MM.1S (cell line): ENCODE measurements around the gene KPNA1.

Source experiments
- DNase-seq: peaks from one replicate; pipeline ENCODE4 v3.0.0-alpha.2; 2015
- H2AFZ ChIP-seq: fragments of 300-600 bp; sonication (generic); 2 replicates; pipeline ENCODE4 v1.6.0; 2016; ENCODE audit warnings: antibody characterized with exemption, low read length
- H3F3A ChIP-seq: fragments of 300-600 bp; sonication (generic); 2 replicates; pipeline ENCODE4 v1.6.1; 2016; ENCODE audit warnings: mild to moderate bottlenecking, antibody characterized with exemption, low read length, moderate library complexity, mixed read lengths; ENCODE audit not compliant: insufficient read depth
- H3K27ac ChIP-seq: fragments of 300-600 bp; sonication (generic); 2 replicates; pipeline ENCODE4 v1.5.1; 2016; ENCODE audit warnings: mild to moderate bottlenecking, low read length
- H3K27me3 ChIP-seq: fragments of 300-600 bp; sonication (generic); replicated peaks from 2 replicates; pipeline ENCODE4 v1.6.0; 2016; ENCODE audit warnings: low read length; ENCODE audit not compliant: insufficient read depth
- H3K36me3 ChIP-seq: fragments of 300-600 bp; sonication (generic); replicated peaks from 2 replicates; pipeline ENCODE4 v1.6.1; 2016; ENCODE audit warnings: mild to moderate bottlenecking, low read length, mixed read lengths; ENCODE audit not compliant: insufficient read depth
- H3K4me1 ChIP-seq: fragments of 300-600 bp; sonication (generic); 2 replicates; pipeline ENCODE4 v1.6.1; 2016; ENCODE audit warnings: low read length, mixed read lengths
- H3K4me2 ChIP-seq: fragments of 300-600 bp; sonication (generic); 2 replicates; pipeline ENCODE4 v1.6.0; 2016; ENCODE audit warnings: low read depth, low read length
- H3K4me3 ChIP-seq: fragments of 300-600 bp; sonication (generic); 2 replicates; pipeline ENCODE4 v1.5.1; 2016; ENCODE audit warnings: low read length, mixed read lengths
- H3K79me2 ChIP-seq: fragments of 300-600 bp; sonication (generic); 2 replicates; pipeline ENCODE4 v1.6.1; 2016; ENCODE audit warnings: mixed run types, low read length, mixed read lengths
- H3K9ac ChIP-seq: fragments of 300-600 bp; sonication (generic); 2 replicates; pipeline ENCODE4 v1.6.1; 2016; ENCODE audit warnings: low read length, mixed read lengths
- H3K9me2 ChIP-seq: fragments of 300-600 bp; sonication (generic); replicated peaks from 2 replicates; pipeline ENCODE4 v1.6.1; 2016; ENCODE audit warnings: mild to moderate bottlenecking, low read length, mixed read lengths; ENCODE audit not compliant: insufficient read depth
- H3K9me3 ChIP-seq: fragments of 300-600 bp; sonication (generic); replicated peaks from 2 replicates; pipeline ENCODE4 v1.6.1; 2016; ENCODE audit warnings: mild to moderate bottlenecking, low read length, mixed read lengths; ENCODE audit not compliant: insufficient read depth
- H4K20me1 ChIP-seq: fragments of 300-600 bp; sonication (generic); 2 replicates; pipeline ENCODE4 v1.6.1; 2016; ENCODE audit warnings: mild to moderate bottlenecking, low read length, moderate library complexity, mixed read lengths; ENCODE audit not compliant: insufficient read depth
- EZH2 ChIP-seq: fragments of 300-600 bp; sonication (generic); optimal IDR thresholded peaks from 2 replicates; pipeline ENCODE3; 2017; ENCODE audit warnings: low read depth, mild to moderate bottlenecking, antibody characterized with exemption, low read length, mixed read lengths
- EZH2phosphoT487 ChIP-seq: fragments of 300-600 bp; sonication (generic); IDR thresholded peaks from 2 replicates; pipeline ENCODE4 v1.6.1; 2018; ENCODE audit warnings: antibody characterized with exemption, low read length
- TF ChIP-seq, protein P1 (sequence below): fragments of 300-600 bp; sonication (generic); IDR thresholded peaks from 2 replicates; pipeline ENCODE4 v1.5.1; 2016; ENCODE audit warnings: antibody characterized with exemption, low read length, mixed read lengths

KPNA1 gene

DNA sequence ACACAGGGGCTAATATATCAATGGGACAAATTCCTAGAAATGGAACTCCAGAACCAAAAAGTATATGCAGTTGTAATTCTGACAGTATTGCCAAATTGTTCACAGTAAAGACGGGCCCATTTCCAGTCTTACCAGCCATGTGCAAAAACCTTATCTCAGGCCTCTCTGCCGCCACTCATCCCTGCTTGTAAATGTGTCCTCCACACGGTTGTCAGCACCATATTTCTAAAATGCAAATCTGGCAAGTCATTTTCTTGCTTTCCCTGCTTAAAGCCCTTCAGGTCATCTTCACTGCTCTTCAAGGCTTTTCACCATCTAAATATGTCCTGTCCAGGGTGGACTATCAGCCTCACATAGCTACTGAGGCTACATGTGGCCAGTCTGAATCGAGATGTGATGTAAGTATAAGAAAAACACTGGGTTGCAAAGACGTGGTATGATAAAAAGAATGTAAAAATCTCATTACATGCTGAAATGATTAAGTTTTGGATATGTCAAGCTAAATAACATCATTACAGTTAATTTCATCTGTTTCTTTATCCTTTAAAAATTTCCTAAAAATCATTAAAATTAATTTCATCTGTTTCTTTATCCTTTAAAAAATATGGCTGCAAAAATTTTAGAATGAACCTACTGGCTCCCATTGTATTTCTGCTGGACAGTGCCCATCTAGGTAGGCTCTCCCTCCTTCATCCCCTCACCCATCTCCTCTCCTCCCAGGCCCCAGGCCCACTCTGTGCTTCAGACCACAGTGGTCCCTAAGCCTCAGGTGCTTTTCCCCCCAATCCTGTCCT lies 48.4 kb upstream of the KPNA1 start:
- Histone ChIP-seq H3K79me2 (no peaks in the 10 kb centered on the region), H3K9me2 (no peaks in the 10 kb centered on the region), H3K4me1 (no peaks in the 10 kb centered on the region), H3K9ac (no peak overlapping the region), H2AFZ (no peak overlapping the region), H3K27me3 (no peaks in the 10 kb centered on the region), H4K20me1 (no peaks in the 10 kb centered on the region), H3K4me2 (no peak overlapping the region), H3K27ac (no peak overlapping the region), H3K4me3 (no peak overlapping the region), H3F3A (no peaks in the 10 kb centered on the region), H3K36me3 (no peaks in the 10 kb centered on the region), H3K9me3 (no peaks in the 10 kb centered on the region)
- no peak for TF ChIP-seq EZH2phosphoT487
- no peak for TF ChIP-seq EZH2
- TF ChIP-seq, protein P1, sequence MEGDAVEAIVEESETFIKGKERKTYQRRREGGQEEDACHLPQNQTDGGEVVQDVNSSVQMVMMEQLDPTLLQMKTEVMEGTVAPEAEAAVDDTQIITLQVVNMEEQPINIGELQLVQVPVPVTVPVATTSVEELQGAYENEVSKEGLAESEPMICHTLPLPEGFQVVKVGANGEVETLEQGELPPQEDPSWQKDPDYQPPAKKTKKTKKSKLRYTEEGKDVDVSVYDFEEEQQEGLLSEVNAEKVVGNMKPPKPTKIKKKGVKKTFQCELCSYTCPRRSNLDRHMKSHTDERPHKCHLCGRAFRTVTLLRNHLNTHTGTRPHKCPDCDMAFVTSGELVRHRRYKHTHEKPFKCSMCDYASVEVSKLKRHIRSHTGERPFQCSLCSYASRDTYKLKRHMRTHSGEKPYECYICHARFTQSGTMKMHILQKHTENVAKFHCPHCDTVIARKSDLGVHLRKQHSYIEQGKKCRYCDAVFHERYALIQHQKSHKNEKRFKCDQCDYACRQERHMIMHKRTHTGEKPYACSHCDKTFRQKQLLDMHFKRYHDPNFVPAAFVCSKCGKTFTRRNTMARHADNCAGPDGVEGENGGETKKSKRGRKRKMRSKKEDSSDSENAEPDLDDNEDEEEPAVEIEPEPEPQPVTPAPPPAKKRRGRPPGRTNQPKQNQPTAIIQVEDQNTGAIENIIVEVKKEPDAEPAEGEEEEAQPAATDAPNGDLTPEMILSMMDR, result no peak
- no peak for DNase-seq

DNA sequence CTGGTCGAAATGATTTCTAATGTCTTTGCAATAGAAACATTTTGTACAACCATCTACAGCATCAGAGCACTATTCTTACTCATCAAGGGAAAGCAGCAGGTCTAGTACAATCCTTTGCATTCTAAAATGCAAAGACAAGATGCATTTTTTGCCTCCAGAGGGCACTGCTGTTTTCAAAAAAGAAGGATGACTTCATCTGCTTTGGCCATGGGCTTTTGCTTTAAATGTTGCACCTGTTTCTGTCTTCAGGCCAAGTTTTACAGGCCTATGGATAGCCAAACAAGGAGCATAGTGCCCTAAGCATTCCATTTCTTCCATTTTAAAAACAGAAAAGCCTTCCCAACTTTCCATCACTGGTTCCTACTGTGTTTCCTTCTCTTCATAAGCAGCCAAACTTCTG lies 45.9 kb upstream of the KPNA1 start:
- TF ChIP-seq EZH2 (no peak), EZH2phosphoT487 (no peak)
- TF ChIP-seq, protein P1, result peak; percentile 65
- Histone ChIP-seq H3F3A (no peaks in the 10 kb centered on the region), H3K36me3 (no peaks in the 10 kb centered on the region), H3K9ac (no peak overlapping the region), H3K27ac (no peak overlapping the region), H3K4me3 (no peak overlapping the region), H2AFZ (no peak overlapping the region), H3K27me3 (no peaks in the 10 kb centered on the region), H3K79me2 (no peaks in the 10 kb centered on the region), H3K4me1 (no peaks in the 10 kb centered on the region), H3K9me3 (no peaks in the 10 kb centered on the region), H4K20me1 (no peaks in the 10 kb centered on the region), H3K4me2 (no peak overlapping the region), H3K9me2 (no peaks in the 10 kb centered on the region)
- peak; percentile 79 for DNase-seq

GRCh38 chr3:122559906-122560305 lies 45.2 kb upstream of the KPNA1 start:
- no peaks in the 10 kb centered on the region for H4K20me1 ChIP-seq
- no peaks in the 10 kb centered on the region for H3K27me3 ChIP-seq
- no peaks in the 10 kb centered on the region for H3K9me3 ChIP-seq
- no peak for DNase-seq
- H3K9ac ChIP-seq, result no peak overlapping the region
- no peak overlapping the region for H3K4me3 ChIP-seq
- no peak overlapping the region for H3K27ac ChIP-seq
- H3K4me2 ChIP-seq, result no peak overlapping the region
- H3K36me3 ChIP-seq, result no peaks in the 10 kb centered on the region
- TF ChIP-seq EZH2phosphoT487, result no peak
- TF ChIP-seq, protein P1, result no peak
- TF ChIP-seq EZH2, result no peak
- H3K9me2 ChIP-seq, result no peaks in the 10 kb centered on the region
- no peaks in the 10 kb centered on the region for H3K4me1 ChIP-seq
- H2AFZ ChIP-seq, result no peak overlapping the region
- H3K79me2 ChIP-seq, result no peaks in the 10 kb centered on the region
- no peaks in the 10 kb centered on the region for H3F3A ChIP-seq
